WTC11 (cell line): ENCODE results near the gene DCUN1D2. TPM values are rescaled to one million over a fixed set of nuclear protein-coding genes. Genes with fewer than 3 reads are reported as not detected.

Source experiments
- ATAC-seq: fragments of 200-7000 bp; cut with Tn5 transposase; 2 replicates; pipeline ENCODE4 v1.10.0; 2021; ENCODE audit warnings: mild to moderate bottlenecking, moderate library complexity
- CTCF ChIA-PET: fragments of 300-600 bp; sonication (Branson Sonifier 250); formaldehyde crosslinking; loops from one replicate; lab custom pipeline; 2021; ENCODE audit warnings: antibody characterized with exemption; lab: Charles Lee
- POLR2A ChIA-PET: fragments of 350-600 bp; sonication (Branson Sonifier 250); formaldehyde crosslinking; loops from one replicate; lab custom pipeline; 2021; ENCODE audit warnings: antibody characterized with exemption; lab: Charles Lee
- DNase-seq: peaks from one replicate; pipeline ENCODE4 v3.0.0; 2021; ENCODE audit warnings: low spot score
- H3K27ac Mint-ChIP-seq: 2 replicates; pipeline ENCODE4 v1.8.0; 2021; ENCODE audit warnings: mixed read lengths
- H3K27me3 Mint-ChIP-seq: 2 replicates; pipeline ENCODE4 v1.8.0; 2021; ENCODE audit warnings: low read depth, mild to moderate bottlenecking, moderate library complexity, mixed read lengths
- H3K36me3 Mint-ChIP-seq: 2 replicates; pipeline ENCODE4 v1.8.0; 2021; ENCODE audit warnings: mixed read lengths
- H3K4me1 Mint-ChIP-seq: 2 replicates; pipeline ENCODE4 v1.8.0; 2022; ENCODE audit warnings: mixed read lengths
- H3K4me3 Mint-ChIP-seq: 2 replicates; pipeline ENCODE4 v1.8.0; 2021; ENCODE audit warnings: mild to moderate bottlenecking, moderate library complexity, mixed read lengths
- H3K9me3 Mint-ChIP-seq: 2 replicates; pipeline ENCODE4 v1.8.0; 2021; ENCODE audit warnings: mixed read lengths
- CDX4 ChIP-seq: fragments of 250-450 bp; sonication (Bioruptor Pico); IDR thresholded peaks from 2 replicates; pipeline ENCODE4 v1.9.0; 2021; ENCODE audit warnings: moderate library complexity, mild to moderate bottlenecking, inconsistent platforms, borderline replicate concordance
- EMX1 ChIP-seq: fragments of 250-450 bp; sonication (Bioruptor Pico); IDR thresholded peaks from 2 replicates; pipeline ENCODE4 v1.8.0; 2021; ENCODE audit warnings: mild to moderate bottlenecking
- FOXK1 ChIP-seq: sonication (generic); formaldehyde crosslinking; IDR thresholded peaks from 2 replicates; pipeline ENCODE4 v1.8.0; 2022; ENCODE audit warnings: mild to moderate bottlenecking, moderate library complexity, missing genetic modification reagents
- GRHL2 ChIP-seq: fragments of 250-450 bp; sonication (Bioruptor Pico); IDR thresholded peaks from 2 replicates; pipeline ENCODE4 v1.8.0; 2022; ENCODE audit warnings: mild to moderate bottlenecking, moderate library complexity; ENCODE audit not compliant: insufficient replicate concordance, severe bottlenecking
- HMGA2 ChIP-seq: fragments of 250-450 bp; sonication (Bioruptor Pico); IDR thresholded peaks from 2 replicates; pipeline ENCODE4 v1.4.0; 2021; ENCODE audit warnings: mild to moderate bottlenecking, moderate library complexity
- KAT7 ChIP-seq: sonication (generic); formaldehyde crosslinking; IDR thresholded peaks from 2 replicates; pipeline ENCODE4 v1.8.1; 2023; ENCODE audit warnings: missing genetic modification reagents, mild to moderate bottlenecking, borderline replicate concordance
- NR1H2 ChIP-seq: sonication (generic); formaldehyde crosslinking; IDR thresholded peaks from 2 replicates; pipeline ENCODE4 v1.9.0; 2021; ENCODE audit warnings: mild to moderate bottlenecking, moderate library complexity, missing genetic modification reagents
- OVOL2 ChIP-seq: fragments of 250-450 bp; sonication (Bioruptor Pico); IDR thresholded peaks from 2 replicates; pipeline ENCODE4 v1.9.0; 2021; ENCODE audit warnings: mild to moderate bottlenecking, borderline replicate concordance
- PRRX2 ChIP-seq: fragments of 250-450 bp; sonication (Bioruptor Pico); IDR thresholded peaks from 2 replicates; pipeline ENCODE4 v1.8.0; 2021; ENCODE audit warnings: mild to moderate bottlenecking
- RELA ChIP-seq: sonication (generic); formaldehyde crosslinking; IDR thresholded peaks from 2 replicates; pipeline ENCODE4 v1.8.1; 2022; ENCODE audit warnings: missing genetic modification reagents, mild to moderate bottlenecking, borderline replicate concordance
- SP1 ChIP-seq: sonication (generic); formaldehyde crosslinking; conservative IDR thresholded peaks from 2 replicates; pipeline ENCODE4 v1.8.1; 2022; ENCODE audit warnings: missing genetic modification reagents
- TCF7 ChIP-seq: sonication (generic); formaldehyde crosslinking; IDR thresholded peaks from 2 replicates; pipeline ENCODE4 v1.8.0; 2022; ENCODE audit warnings: mild to moderate bottlenecking, low read depth, missing genetic modification reagents, moderate library complexity
- TEAD1 ChIP-seq: sonication (generic); formaldehyde crosslinking; IDR thresholded peaks from 2 replicates; pipeline ENCODE4 v1.8.0; 2022; ENCODE audit warnings: mild to moderate bottlenecking, missing genetic modification reagents
- ZNF232 ChIP-seq: sonication (generic); formaldehyde crosslinking; IDR thresholded peaks from 2 replicates; pipeline ENCODE4 v1.8.0; 2022; ENCODE audit warnings: mild to moderate bottlenecking, missing genetic modification reagents
- ZNF281 ChIP-seq: sonication (generic); formaldehyde crosslinking; IDR thresholded peaks from 2 replicates; pipeline ENCODE4 v1.8.0; 2023; ENCODE audit warnings: mild to moderate bottlenecking, missing genetic modification reagents
- ZNF317 ChIP-seq: sonication (generic); formaldehyde crosslinking; IDR thresholded peaks from 2 replicates; pipeline ENCODE4 v1.8.1; 2023; ENCODE audit warnings: low read depth, mild to moderate bottlenecking, moderate library complexity, missing genetic modification reagents, borderline replicate concordance
- ZNF416 ChIP-seq: fragments of 250-450 bp; sonication (Bioruptor Pico); IDR thresholded peaks from 2 replicates; pipeline ENCODE4 v1.9.0; 2021; ENCODE audit warnings: mild to moderate bottlenecking, inconsistent platforms
- ZNF425 ChIP-seq: fragments of 250-450 bp; sonication (Bioruptor Pico); conservative IDR thresholded peaks from 2 replicates; pipeline ENCODE4 v1.9.0; 2021; ENCODE audit warnings: mild to moderate bottlenecking
- ZNF512 ChIP-seq: sonication (generic); formaldehyde crosslinking; IDR thresholded peaks from 2 replicates; pipeline ENCODE4 v1.8.1; 2022; ENCODE audit warnings: missing genetic modification reagents, borderline replicate concordance
- total RNA-seq: library from RNA; stranded (reverse); gene quantifications from 3 replicates; pipeline ENCODE4 v1.2.3, GENCODE V29; 2021

Gene DCUN1D2
- total RNA-seq, 1 experiment from 2014 or later: 42.5 TPM

- Mint-ChIP-seq H3K36me3 (peaks cover 5% of the 10 kb centered on the region), H3K9me3 (peaks cover 13% of the 10 kb centered on the region; the same call in 1 of the 2 replicates), H3K27ac (peak overlapping the region; percentile 45; the same call in 1 of the 2 replicates), H3K4me1 (peaks cover 5% of the 10 kb centered on the region; the same call in 1 of the 2 replicates), H3K27me3 (no peaks in the 10 kb centered on the region), H3K4me3 (no peak overlapping the region)
- POLR2A ChIA-PET: no interaction called here
- no peak for ATAC-seq
- no peak for DNase-seq
- TF ChIP-seq TEAD1 (CRISPR knock-in tag): no peak
- no peak for TF ChIP-seq ZNF281 (CRISPR knock-in tag)
- TF ChIP-seq RELA (CRISPR knock-in tag): no peak
- no peak for TF ChIP-seq ZNF232 (CRISPR knock-in tag)
- TF ChIP-seq TCF7 (CRISPR knock-in tag): no peak
- TF ChIP-seq SP1 (CRISPR knock-in tag): no peak
- no peak for TF ChIP-seq NR1H2 (CRISPR knock-in tag)
- CTCF ChIA-PET: interaction anchor here (1.3 to 1.6 kb wide), 2 partner anchors 45 to 118 kb away, joined by 3 to 4 read pairs; no protein-coding TSS in a partner anchor
Measured at GRCh38 chr13:113443991-113444390, 46.5 kb downstream of the DCUN1D2 start.

- CTCF ChIA-PET: no interaction called here
- no peaks in the 10 kb centered on the region for H3K27me3 Mint-ChIP-seq
- DNase-seq (no peak), ATAC-seq (no peak)
- H3K27ac Mint-ChIP-seq: no peak overlapping the region
- no peak for TF ChIP-seq HMGA2 (CRISPR knock-in tag)
- TF ChIP-seq ZNF416 (CRISPR knock-in tag): no peak
- no peak for TF ChIP-seq CDX4 (CRISPR knock-in tag)
- no peak for TF ChIP-seq FOXK1
- TF ChIP-seq KAT7 (CRISPR knock-in tag): no peak
- TF ChIP-seq EMX1: no peak
- no peak for TF ChIP-seq PRRX2 (CRISPR knock-in tag)
- no peak for TF ChIP-seq OVOL2
- TF ChIP-seq GRHL2: no peak
- peaks cover 5% of the 10 kb centered on the region for H3K36me3 Mint-ChIP-seq
- POLR2A ChIA-PET: no interaction called here
- peaks cover 9% of the 10 kb centered on the region; the same call in 1 of the 2 replicates for H3K9me3 Mint-ChIP-seq
- H3K4me3 Mint-ChIP-seq: no peak overlapping the region
- no peaks in the 10 kb centered on the region for H3K4me1 Mint-ChIP-seq
Measured at GRCh38 chr13:113442985-113443362, 47.5 kb downstream of the DCUN1D2 start.

- no peaks in the 10 kb centered on the region for H3K27me3 Mint-ChIP-seq
- no peak overlapping the region for H3K4me3 Mint-ChIP-seq
- ChIA-PET POLR2A (no interaction called here), CTCF (no interaction called here)
- no peaks in the 10 kb centered on the region for H3K4me1 Mint-ChIP-seq
- TF ChIP-seq ZNF425 (CRISPR knock-in tag) (no peak), ZNF512 (CRISPR knock-in tag) (no peak), ZNF317 (peak; percentile 82)
- peaks cover 9% of the 10 kb centered on the region; the same call in 1 of the 2 replicates for H3K9me3 Mint-ChIP-seq
- no peak for DNase-seq
- no peak for ATAC-seq
- H3K36me3 Mint-ChIP-seq: peaks cover 5% of the 10 kb centered on the region
- H3K27ac Mint-ChIP-seq: no peak overlapping the region
Measured at GRCh38 chr13:113442354-113442984, 48.0 kb downstream of the DCUN1D2 start.
